OCI-LY1 (cell line): ENCODE results near the gene GPR33.

Experiments
- H2AFZ ChIP-seq: fragments of 200-600 bp; sonication (generic), shearing (Covaris generic); 2 replicates; pipeline ENCODE4 v1.6.0; 2014; ENCODE audit warnings: antibody characterized with exemption, mild to moderate bottlenecking, low read length
- H3F3A ChIP-seq: fragments of 200-600 bp; sonication (generic), shearing (Covaris generic); 2 replicates; pipeline ENCODE4 v1.6.0; 2014; ENCODE audit warnings: mild to moderate bottlenecking, antibody characterized with exemption, low read length, moderate library complexity; ENCODE audit not compliant: insufficient read depth
- H3K27ac ChIP-seq: fragments of 200-600 bp; sonication (generic); 2 replicates; pipeline ENCODE4 v1.5.1; 2014; ENCODE audit warnings: low read length, mixed run types, mild to moderate bottlenecking, low read depth; ENCODE audit not compliant: poor library complexity, severe bottlenecking
- H3K27me3 ChIP-seq: fragments of 200-600 bp; sonication (generic); 2 replicates; pipeline ENCODE4 v1.6.0; 2014; ENCODE audit warnings: antibody characterized with exemption, mild to moderate bottlenecking, low read length, moderate library complexity; ENCODE audit not compliant: insufficient read depth
- H3K36me3 ChIP-seq: fragments of 200-600 bp; sonication (generic); 2 replicates; pipeline ENCODE4 v1.6.1; 2014; ENCODE audit warnings: mild to moderate bottlenecking, antibody characterized with exemption, low read length, moderate library complexity, mixed read lengths; ENCODE audit not compliant: insufficient read depth
- H3K4me1 ChIP-seq: fragments of 200-600 bp; sonication (generic); 2 replicates; pipeline ENCODE4 v1.5.1; 2014; ENCODE audit warnings: mild to moderate bottlenecking, low read length, moderate library complexity; ENCODE audit not compliant: insufficient read depth, severe bottlenecking
- H3K4me2 ChIP-seq: fragments of 200-600 bp; sonication (generic), shearing (Covaris generic); 2 replicates; pipeline ENCODE4 v1.6.1; 2014; ENCODE audit warnings: low read length
- H3K4me3 ChIP-seq: fragments of 200-600 bp; sonication (generic); 2 replicates; pipeline ENCODE4 v1.5.1; 2014; ENCODE audit warnings: low read length, low read depth, mild to moderate bottlenecking, mixed read lengths; ENCODE audit not compliant: poor library complexity, severe bottlenecking
- H3K79me2 ChIP-seq: fragments of 200-600 bp; shearing (Covaris generic); 2 replicates; pipeline ENCODE4 v1.6.1; 2016; ENCODE audit warnings: mixed run types, low read length, mixed read lengths; ENCODE audit not compliant: insufficient read depth
- H3K9ac ChIP-seq: fragments of 200-600 bp; sonication (generic), shearing (Covaris generic); 2 replicates; pipeline ENCODE4 v1.6.1; 2014; ENCODE audit warnings: mild to moderate bottlenecking, low read length, mixed read lengths
- H3K9me2 ChIP-seq: fragments of 200-600 bp; sonication (generic), shearing (Covaris generic); 2 replicates; pipeline ENCODE4 v1.6.1; 2014; ENCODE audit warnings: low read depth, mild to moderate bottlenecking, low read length, mixed read lengths
- H3K9me3 ChIP-seq: fragments of 200-600 bp; shearing (Covaris generic); 2 replicates; pipeline ENCODE4 v1.6.1; 2014; ENCODE audit warnings: low read length, mixed read lengths
- H4K20me1 ChIP-seq: fragments of 200-600 bp; sonication (generic), shearing (Covaris generic); 2 replicates; pipeline ENCODE4 v1.6.0; 2016; ENCODE audit warnings: mild to moderate bottlenecking, low read length; ENCODE audit not compliant: insufficient read depth
- CTCF ChIP-seq: fragments of 200-600 bp; sonication (generic), shearing (Covaris generic); IDR thresholded peaks from 2 replicates; pipeline ENCODE4 v1.5.1; 2017; ENCODE audit warnings: mild to moderate bottlenecking, antibody characterized with exemption, low read length, moderate library complexity, mixed read lengths
- EZH2 ChIP-seq: fragments of 200-600 bp; sonication (generic), shearing (Covaris generic); IDR thresholded peaks from 2 replicates; pipeline ENCODE4 v1.8.0; 2017; ENCODE audit warnings: borderline replicate concordance, mixed run types, mild to moderate bottlenecking, antibody characterized with exemption, low read length, moderate library complexity, mixed read lengths

GPR33 gene

GRCh38 chr14:31510855-31511254, 23.0 kb upstream of the GPR33 start:
- Histone ChIP-seq H4K20me1 (no peaks in the 10 kb centered on the region), H3F3A (no peaks in the 10 kb centered on the region), H3K27me3 (no peaks in the 10 kb centered on the region), H3K79me2 (no peaks in the 10 kb centered on the region), H3K4me1 (no peaks in the 10 kb centered on the region), H2AFZ (no peak overlapping the region), H3K9me3 (no peaks in the 10 kb centered on the region), H3K4me2 (no peak overlapping the region), H3K9me2 (no peaks in the 10 kb centered on the region), H3K4me3 (no peak overlapping the region), H3K27ac (no peak overlapping the region), H3K36me3 (no peaks in the 10 kb centered on the region), H3K9ac (no peak overlapping the region)
- TF ChIP-seq EZH2 (no peak), CTCF (no peak)

- Histone ChIP-seq H3K9me3 (no peaks in the 10 kb centered on the region), H3K4me2 (no peak overlapping the region), H3K79me2 (no peaks in the 10 kb centered on the region), H4K20me1 (no peaks in the 10 kb centered on the region), H3K4me1 (no peaks in the 10 kb centered on the region), H2AFZ (no peak overlapping the region), H3K27ac (no peak overlapping the region), H3F3A (no peaks in the 10 kb centered on the region), H3K36me3 (no peaks in the 10 kb centered on the region), H3K27me3 (no peaks in the 10 kb centered on the region), H3K9me2 (no peaks in the 10 kb centered on the region), H3K4me3 (no peak overlapping the region), H3K9ac (no peak overlapping the region)
- TF ChIP-seq EZH2: no peak
- TF ChIP-seq CTCF: peak; percentile 64; the same call in 1 of the 2 replicates
Observed at GRCh38 chr14:31510222-31510621, 22.4 kb upstream of the GPR33 start.

- Histone ChIP-seq H3K79me2 (no peaks in the 10 kb centered on the region), H4K20me1 (no peaks in the 10 kb centered on the region), H3K4me3 (no peak overlapping the region), H3K27me3 (no peaks in the 10 kb centered on the region), H3K4me2 (no peak overlapping the region), H2AFZ (no peak overlapping the region), H3K36me3 (no peaks in the 10 kb centered on the region), H3K9me3 (no peaks in the 10 kb centered on the region), H3F3A (no peaks in the 10 kb centered on the region), H3K4me1 (no peaks in the 10 kb centered on the region), H3K9ac (no peak overlapping the region), H3K27ac (no peak overlapping the region), H3K9me2 (no peaks in the 10 kb centered on the region)
- TF ChIP-seq EZH2 (no peak), CTCF (no peak)
Observed at GRCh38 chr14:31508135-31508534, 20.3 kb upstream of the GPR33 start.
